Astrocyte of the cerebellum (primary cell): Measurements from ENCODE around the gene ACOXL.

Experiments used
- DNase-seq: peaks from one replicate; pipeline ENCODE4 v3.0.0-alpha.2; 2011; ENCODE audit warnings: low read depth
- H3K4me3 ChIP-seq: 2 replicates; pipeline ENCODE4 v1.5.1; 2011; ENCODE audit warnings: mild to moderate bottlenecking, low read depth, low read length, moderate library complexity
- in situ Hi-C: cut with HindIII; loops from 2 replicates; pipeline ENCODE4 v1.10.0; 2017; ENCODE audit warnings: low sequenced_read_pairs
- TF ChIP-seq, protein P1 (sequence below): IDR thresholded peaks from 2 replicates; pipeline ENCODE4 v1.5.1; 2012; ENCODE audit warnings: low read length, low read depth, moderate library complexity, mild to moderate bottlenecking; ENCODE audit errors: missing control alignments

ACOXL gene

DNA sequence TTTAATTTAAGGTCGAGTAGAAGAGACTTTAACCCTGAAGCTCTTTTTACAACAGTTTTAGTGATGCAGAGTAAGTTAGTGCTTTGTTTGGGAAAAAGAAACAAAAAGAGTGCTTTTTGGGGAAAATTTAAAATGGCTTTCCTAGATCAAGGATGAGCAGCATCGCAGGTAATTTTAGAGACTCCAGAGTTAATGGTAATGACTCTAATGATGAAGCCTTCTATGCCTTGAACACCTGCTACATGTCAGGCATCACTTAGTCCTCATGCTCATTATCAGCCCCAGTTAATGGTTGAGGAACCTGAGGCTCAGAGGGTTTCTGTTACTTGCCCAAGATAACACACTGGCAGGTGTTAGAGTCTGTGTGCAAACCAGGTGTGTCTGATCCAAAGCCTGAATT is 167.8 kb downstream of the ACOXL start:
- in situ Hi-C loops: no loop called here
- DNase-seq: no peak
- H3K4me3 ChIP-seq: no peak overlapping the region
- TF ChIP-seq, protein P1, sequence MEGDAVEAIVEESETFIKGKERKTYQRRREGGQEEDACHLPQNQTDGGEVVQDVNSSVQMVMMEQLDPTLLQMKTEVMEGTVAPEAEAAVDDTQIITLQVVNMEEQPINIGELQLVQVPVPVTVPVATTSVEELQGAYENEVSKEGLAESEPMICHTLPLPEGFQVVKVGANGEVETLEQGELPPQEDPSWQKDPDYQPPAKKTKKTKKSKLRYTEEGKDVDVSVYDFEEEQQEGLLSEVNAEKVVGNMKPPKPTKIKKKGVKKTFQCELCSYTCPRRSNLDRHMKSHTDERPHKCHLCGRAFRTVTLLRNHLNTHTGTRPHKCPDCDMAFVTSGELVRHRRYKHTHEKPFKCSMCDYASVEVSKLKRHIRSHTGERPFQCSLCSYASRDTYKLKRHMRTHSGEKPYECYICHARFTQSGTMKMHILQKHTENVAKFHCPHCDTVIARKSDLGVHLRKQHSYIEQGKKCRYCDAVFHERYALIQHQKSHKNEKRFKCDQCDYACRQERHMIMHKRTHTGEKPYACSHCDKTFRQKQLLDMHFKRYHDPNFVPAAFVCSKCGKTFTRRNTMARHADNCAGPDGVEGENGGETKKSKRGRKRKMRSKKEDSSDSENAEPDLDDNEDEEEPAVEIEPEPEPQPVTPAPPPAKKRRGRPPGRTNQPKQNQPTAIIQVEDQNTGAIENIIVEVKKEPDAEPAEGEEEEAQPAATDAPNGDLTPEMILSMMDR: no peak

GRCh38 chr2:110903548-110903947 is 171.2 kb downstream of the ACOXL start:
- TF ChIP-seq, protein P1: no peak
- no peak for DNase-seq
- no peak overlapping the region for H3K4me3 ChIP-seq
- in situ Hi-C loops: no loop called here

GRCh38 chr2:110904116-110904778 is 171.9 kb downstream of the ACOXL start:
- no peak for DNase-seq
- no peak overlapping the region for H3K4me3 ChIP-seq
- in situ Hi-C loops: no loop called here
- TF ChIP-seq, protein P1: no peak

GRCh38 chr2:110904779-110905148 is 172.4 kb downstream of the ACOXL start:
- TF ChIP-seq, protein P1: no peak
- DNase-seq: no peak
- H3K4me3 ChIP-seq: no peak overlapping the region
- in situ Hi-C loops: no loop called here

- no peak for DNase-seq
- H3K4me3 ChIP-seq: no peak overlapping the region
- TF ChIP-seq, protein P1: no peak
- in situ Hi-C loops: no loop called here
These were observed 172.8 kb downstream of the ACOXL start for GRCh38 chr2:110905217-110905616.

DNA sequence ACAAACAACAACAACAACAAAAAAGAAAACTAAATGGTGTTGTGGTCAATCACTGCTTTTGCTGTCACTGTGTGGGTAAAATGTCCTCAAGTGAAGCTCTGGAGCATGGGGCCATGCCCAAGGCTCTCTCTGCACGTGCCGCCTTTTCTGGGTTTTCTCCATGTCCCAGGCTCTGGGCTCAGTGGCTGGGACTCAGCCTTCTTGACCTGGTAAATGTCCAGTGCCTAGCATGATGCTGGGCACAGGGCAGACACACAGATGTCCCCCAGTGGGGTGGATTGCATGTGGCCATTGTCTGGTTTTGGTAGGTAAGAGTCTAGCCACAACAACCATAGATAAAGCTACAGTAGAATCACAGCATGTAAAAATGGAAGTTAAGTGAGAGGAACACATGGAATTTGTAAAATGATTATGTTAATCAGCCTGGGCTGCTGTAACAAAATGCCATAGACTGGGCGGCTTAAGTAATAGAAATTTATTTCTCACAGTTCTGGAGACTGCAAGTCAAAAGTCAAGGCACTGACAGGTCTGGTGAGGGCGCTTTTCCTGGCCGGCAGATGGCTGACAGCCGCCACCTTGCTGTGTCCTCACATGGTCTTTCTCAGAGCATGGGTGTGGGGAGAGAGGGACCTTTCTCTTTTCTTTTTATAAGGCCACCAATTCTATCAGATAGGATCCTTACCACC is 174.4 kb downstream of the ACOXL start:
- no peak overlapping the region for H3K4me3 ChIP-seq
- in situ Hi-C loops: no loop called here
- TF ChIP-seq, protein P1: no peak
- no peak for DNase-seq
